CD4-positive, alpha-beta T cell treated with Interleukin-1 beta for 1 hour (primary cell): Measurements from ENCODE around the gene ELFN2.
A peak's percentile ranks its signal among the peaks of the same experiment; 100 is the strongest.

ENCODE experiments used
- DNase-seq, 2 donors: peaks; one replicate each; pipeline ENCODE4 v3.0.0-alpha.2; 2020 to 2022

The ELFN2 gene

GRCh38 chr22:37378642-37379058, 48.6 kb downstream of the ELFN2 start:
- DNase-seq = no peak

GRCh38 chr22:37377927-37378326, 49.4 kb downstream of the ELFN2 start:
- DNase-seq = peak in 1 of 2 donors; percentile 7

GRCh38 chr22:37377138-37377537, 50.1 kb downstream of the ELFN2 start:
- DNase-seq = no peak

- no peak for DNase-seq
Measured at GRCh38 chr22:37376643-37377042, 50.6 kb downstream of the ELFN2 start.

GRCh38 chr22:37375801-37376200, 51.5 kb downstream of the ELFN2 start:
- no peak for DNase-seq

- no peak for DNase-seq
Measured at GRCh38 chr22:37374571-37374970, 52.7 kb downstream of the ELFN2 start.

GRCh38 chr22:37373451-37373850, 53.8 kb downstream of the ELFN2 start:
- no peak for DNase-seq

GRCh38 chr22:37371911-37372310, 55.4 kb downstream of the ELFN2 start:
- DNase-seq = no peak

- DNase-seq = no peak
Measured at GRCh38 chr22:37371491-37371890, 55.8 kb downstream of the ELFN2 start.

GRCh38 chr22:37370306-37370979, 56.8 kb downstream of the ELFN2 start:
- DNase-seq = peak in 1 of 2 donors; percentile 31

GRCh38 chr22:37369483-37369882, 57.8 kb downstream of the ELFN2 start:
- no peak for DNase-seq

- no peak for DNase-seq
Measured at GRCh38 chr22:37368058-37368457, 59.2 kb downstream of the ELFN2 start.

GRCh38 chr22:37366601-37367000, 60.7 kb downstream of the ELFN2 start:
- DNase-seq = no peak

GRCh38 chr22:37365950-37366349, 61.3 kb downstream of the ELFN2 start:
- DNase-seq = no peak

- no peak for DNase-seq
Measured at GRCh38 chr22:37363261-37363992, 63.9 kb downstream of the ELFN2 start.

- DNase-seq = no peak
Measured at GRCh38 chr22:37362621-37363020, 64.7 kb downstream of the ELFN2 start.

- DNase-seq = no peak
Measured at GRCh38 chr22:37358917-37359316, 68.4 kb downstream of the ELFN2 start.

- DNase-seq = no peak
Measured at GRCh38 chr22:37358386-37358785, 68.9 kb downstream of the ELFN2 start.

GRCh38 chr22:37357446-37358075, 69.7 kb downstream of the ELFN2 start:
- DNase-seq = no peak

- DNase-seq = no peak
Measured at GRCh38 chr22:37356922-37357321, 70.4 kb downstream of the ELFN2 start.

GRCh38 chr22:37355174-37355573, 72.1 kb downstream of the ELFN2 start:
- no peak for DNase-seq

- DNase-seq = no peak
Measured at GRCh38 chr22:37354670-37355069, 72.6 kb downstream of the ELFN2 start.

GRCh38 chr22:37354261-37354660, 73.0 kb downstream of the ELFN2 start:
- no peak for DNase-seq

GRCh38 chr22:37353839-37354238, 73.4 kb downstream of the ELFN2 start:
- no peak for DNase-seq
